Stimulated activated naive CD8-positive, alpha-beta T cell treated with anti-CD3 and anti-CD28 coated beads, Interleukin-15, Interleukin-2, amounts not matched to agents 100 U/mL and 50 U/mL, for 24 hours (primary cell): ENCODE results near the gene SRSF10.
A peak's percentile ranks its signal among the peaks of the same experiment; 100 is the strongest.
"Not testable (repeated sequence)": the region's sequence is repeated elsewhere in the genome, so short reads cannot be mapped to it uniquely, and the experiment has no call there.

Experiments
- ATAC-seq: fragments of 150-1000 bp; cut with Tn5 transposase; one replicate; pipeline ENCODE4 v1.10.0; 2021
- DNase-seq: peaks from one replicate; pipeline ENCODE4 v3.0.0; 2021

The SRSF10 gene

GRCh38 chr1:23958810-23959460 is 21.2 kb downstream of the SRSF10 start:
- DNase-seq (peak; percentile 92), ATAC-seq (peak; percentile 84)

GRCh38 chr1:23958040-23958809 is 21.9 kb downstream of the SRSF10 start:
- not testable (repeated sequence) for DNase-seq, ATAC-seq

GRCh38 chr1:23957096-23957495 is 23.0 kb downstream of the SRSF10 start:
- ATAC-seq: no peak
- DNase-seq: no peak

- DNase-seq (no peak), ATAC-seq (no peak)
Measured at GRCh38 chr1:23953020-23953419, 27.1 kb downstream of the SRSF10 start.

DNA sequence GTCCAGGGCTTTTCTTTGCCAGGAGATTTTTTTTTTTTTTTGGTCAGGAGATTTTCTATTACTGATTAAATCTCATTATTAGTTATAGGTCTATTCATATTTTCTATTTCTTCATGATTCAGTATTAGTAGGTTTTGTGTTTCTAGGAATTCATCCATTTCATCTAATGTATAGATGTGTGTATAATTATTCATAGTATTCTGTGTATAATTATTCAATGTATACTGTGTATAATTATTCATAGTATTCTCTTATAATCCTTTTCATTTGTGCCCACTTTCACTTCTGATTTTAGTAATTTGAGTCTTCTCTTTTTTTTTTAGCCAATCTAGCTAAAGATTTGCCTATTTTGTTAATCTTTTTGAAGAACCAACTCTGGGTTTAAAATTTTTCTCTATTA is 32.8 kb downstream of the SRSF10 start:
- no peak for ATAC-seq
- no peak for DNase-seq

- ATAC-seq (no peak), DNase-seq (no peak)
Measured at GRCh38 chr1:23936481-23937176, 43.5 kb downstream of the SRSF10 start.

GRCh38 chr1:23931491-23931880 is 48.6 kb downstream of the SRSF10 start:
- no peak for ATAC-seq
- no peak for DNase-seq

DNA sequence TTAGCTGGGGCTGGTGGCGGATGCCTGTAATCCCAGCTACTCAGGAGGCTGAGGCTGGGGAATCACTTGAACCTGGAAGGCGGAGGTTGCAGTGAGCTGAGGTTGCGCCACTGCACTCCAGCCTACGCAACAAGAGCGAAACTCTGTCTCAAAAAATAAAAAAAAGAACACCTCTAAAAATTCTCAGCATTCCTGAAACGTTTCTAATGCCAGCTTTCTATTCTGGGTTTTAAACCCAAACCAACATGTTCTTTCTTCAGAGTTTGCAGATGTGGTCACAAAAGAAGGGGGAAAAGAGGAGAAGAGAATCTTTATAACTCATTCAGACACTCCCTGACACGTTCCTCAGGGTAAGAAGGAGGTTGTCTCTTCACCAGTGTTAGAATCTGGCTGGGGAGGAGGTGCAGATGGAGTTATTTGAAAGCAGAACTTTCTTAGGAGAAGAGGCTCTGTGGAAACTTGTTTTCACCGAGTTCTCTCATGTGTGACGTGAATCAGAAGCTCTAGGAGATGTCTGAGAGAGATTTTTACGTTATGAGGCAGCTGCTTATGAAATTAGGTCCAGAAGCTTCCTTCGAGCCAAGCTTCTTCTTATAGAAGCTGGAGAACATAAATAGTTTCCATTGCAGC is 49.2 kb downstream of the SRSF10 start:
- DNase-seq (no peak), ATAC-seq (no peak)

DNA sequence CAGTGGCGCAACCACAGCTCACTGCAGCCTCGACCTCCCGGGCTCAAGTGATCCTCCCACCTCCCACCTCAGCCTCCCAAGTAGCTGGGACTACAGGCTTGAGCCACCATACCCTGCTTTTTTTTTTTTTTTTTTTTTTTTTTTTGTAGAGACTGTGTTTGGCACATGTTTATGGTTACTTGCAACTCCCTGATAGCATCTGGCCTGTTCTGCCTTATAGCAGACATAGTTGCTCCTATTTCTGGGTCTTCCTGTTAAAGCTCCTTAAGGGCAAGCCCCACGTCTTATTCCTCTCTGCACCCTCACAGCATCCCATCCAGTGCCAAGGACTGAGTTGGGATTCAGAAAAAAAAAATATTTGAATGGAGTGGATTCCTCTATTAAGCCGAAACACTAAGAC is 49.9 kb downstream of the SRSF10 start:
- no peak for ATAC-seq
- DNase-seq: no peak

- no peak for ATAC-seq
- DNase-seq: no peak
Measured at GRCh38 chr1:23928789-23929188, 51.3 kb downstream of the SRSF10 start.

- no peak for ATAC-seq
Measured at GRCh38 chr1:23927097-23927496, 53.0 kb downstream of the SRSF10 start.

GRCh38 chr1:23925279-23925678 is 54.8 kb downstream of the SRSF10 start:
- no peak for DNase-seq
- ATAC-seq: no peak

More at GRCh38 chr1:23927097-23927496, 53.0 kb downstream of the SRSF10 start:
- DNase-seq: no peak

DNA sequence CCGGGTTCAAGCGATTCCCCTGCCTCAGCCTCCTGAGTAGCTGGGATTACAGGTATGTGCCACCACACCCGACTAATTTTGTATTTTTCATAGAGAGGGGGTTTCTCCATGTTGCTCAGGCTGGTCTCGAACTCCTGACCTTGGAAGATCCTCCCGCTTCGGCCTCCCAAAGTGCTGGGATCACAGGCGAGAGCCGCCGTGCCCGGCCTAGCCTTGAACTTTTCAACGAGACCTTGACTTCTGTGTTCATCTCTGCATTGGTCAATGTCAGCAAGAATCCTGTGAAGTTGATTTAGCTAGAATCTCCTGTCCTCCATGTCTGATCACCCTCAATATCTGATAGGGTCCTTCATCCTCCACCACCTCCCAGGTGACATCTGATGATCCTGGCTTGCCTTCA is 55.5 kb downstream of the SRSF10 start:
- DNase-seq: no peak
- no peak for ATAC-seq

- DNase-seq (no peak), ATAC-seq (no peak)
Measured at GRCh38 chr1:23923592-23924499, 56.3 kb downstream of the SRSF10 start.

DNA sequence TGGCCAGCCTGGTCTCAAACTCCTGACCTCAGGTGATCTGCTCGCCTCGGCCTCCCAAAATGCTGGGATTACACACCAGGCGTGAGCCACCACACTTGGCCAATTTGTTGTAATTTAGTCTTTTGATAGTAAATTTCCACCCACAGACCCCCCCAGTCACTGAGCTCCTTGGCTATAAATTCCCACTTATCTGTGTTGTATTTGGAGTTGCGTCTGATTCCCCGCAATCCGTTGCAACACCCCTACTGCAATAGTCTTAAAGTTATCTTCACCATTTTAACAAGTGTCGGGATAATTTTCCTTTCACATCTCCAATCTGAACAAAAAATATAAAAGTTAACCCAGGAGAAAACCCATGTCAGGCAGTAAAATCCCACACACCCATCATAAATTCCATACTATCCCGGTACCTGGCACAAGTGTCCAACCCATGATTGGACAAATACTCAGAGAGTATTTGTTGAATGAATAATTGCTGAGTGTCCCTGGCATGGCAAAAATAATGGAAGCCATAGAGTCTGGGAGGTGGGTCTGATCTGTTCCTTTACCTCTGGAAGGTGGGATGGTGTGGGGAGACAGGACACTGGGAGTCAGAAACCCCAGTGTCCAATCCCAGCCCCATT is 57.7 kb downstream of the SRSF10 start:
- no peak for DNase-seq
- no peak for ATAC-seq

DNA sequence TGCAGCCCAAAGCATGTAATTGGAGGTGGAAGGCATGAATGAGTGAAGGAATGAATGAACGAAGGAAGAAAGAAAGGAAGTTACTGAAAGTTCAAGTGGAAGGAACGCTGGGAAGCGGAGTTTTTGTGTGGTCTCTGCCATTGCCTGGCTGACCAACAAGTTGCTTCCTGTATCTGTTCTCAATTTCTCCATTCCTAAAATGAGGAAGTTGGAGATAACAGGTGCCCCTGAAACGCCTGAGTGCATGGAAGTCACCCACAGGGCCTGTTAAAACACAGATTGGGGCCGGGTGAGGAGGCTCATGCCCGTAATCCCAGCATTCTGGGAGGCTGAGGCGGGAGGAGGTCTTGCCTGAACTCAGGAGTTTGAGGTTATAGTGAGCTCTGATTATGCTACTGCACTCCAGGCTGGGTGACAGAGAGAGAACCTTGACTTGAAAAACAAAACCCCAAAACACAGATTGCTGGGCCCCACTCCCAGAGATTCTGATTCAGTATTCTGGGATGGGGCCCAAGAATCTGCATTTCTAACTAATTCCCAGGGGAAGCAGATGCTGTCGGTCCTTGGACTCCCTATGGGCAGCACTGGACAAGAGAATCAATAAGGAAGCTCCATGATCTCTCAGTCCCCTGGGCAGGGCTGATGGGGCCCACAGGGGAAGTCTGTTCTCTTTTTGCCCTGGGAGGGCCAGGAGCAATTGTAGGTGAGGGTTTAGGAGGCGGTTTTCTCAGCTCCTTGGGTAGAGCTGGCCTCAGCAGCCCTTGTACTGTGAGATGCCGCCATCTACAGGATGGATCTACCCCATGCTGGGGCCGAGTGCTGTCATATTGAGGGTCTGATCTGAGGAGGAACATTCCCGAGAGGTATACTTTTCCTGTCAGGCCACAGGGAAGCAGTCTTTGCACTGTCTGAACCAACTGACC is 63.7 kb downstream of the SRSF10 start:
- DNase-seq (peak; percentile 69), ATAC-seq (peak; percentile 95)

DNA sequence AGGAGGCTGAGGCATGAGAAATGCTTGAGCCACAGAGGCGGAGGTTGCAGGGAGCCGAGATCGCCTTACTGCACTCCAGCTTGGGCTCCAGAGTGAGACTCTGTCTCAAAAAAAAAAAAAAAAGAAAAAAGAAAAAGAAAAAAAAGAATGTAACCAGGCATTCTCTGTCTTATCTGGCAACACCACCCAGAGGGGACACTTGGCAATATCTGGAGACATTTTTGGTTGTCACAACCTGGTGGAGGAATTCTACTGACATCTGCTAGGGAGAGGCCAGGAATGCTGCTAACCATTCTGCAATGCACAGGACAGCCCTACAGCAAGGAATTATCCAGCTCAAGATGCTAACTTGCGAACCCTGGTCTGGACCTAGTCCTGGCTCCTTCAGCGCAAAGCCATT is 64.7 kb downstream of the SRSF10 start:
- no peak for ATAC-seq

DNA sequence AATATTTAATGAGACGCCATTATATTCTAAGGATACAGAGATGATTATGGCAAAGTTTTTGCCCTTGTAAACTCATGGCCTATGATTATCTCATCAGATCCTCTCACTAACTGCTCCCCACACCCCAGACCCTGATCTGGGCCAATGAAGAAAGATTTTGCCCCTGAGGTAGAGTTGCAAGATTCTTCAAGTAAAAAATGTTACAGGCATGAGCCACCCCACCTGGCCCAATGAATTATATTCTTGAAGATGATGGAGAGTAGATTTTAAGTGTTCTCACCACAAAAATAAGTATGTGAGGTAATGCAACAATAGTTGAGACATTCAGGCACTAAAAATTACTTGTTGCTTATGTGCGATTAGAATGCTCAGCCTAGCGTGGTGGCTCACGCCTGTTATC is 65.2 kb downstream of the SRSF10 start:
- no peak for DNase-seq
- ATAC-seq: no peak

More for the DNA sequence above, 64.7 kb downstream of the SRSF10 start:
- DNase-seq: no peak
